Panc1 (cell line): ENCODE data around the gene KAZN.

Experiments used
- SIN3A ChIP-seq: IDR thresholded peaks from 2 replicates; pipeline ENCODE4 v1.6.1; 2012; ENCODE audit warnings: low read depth, mild to moderate bottlenecking, low read length, moderate library complexity, borderline replicate concordance; ENCODE audit not compliant: insufficient read depth
- TCF7L2 ChIP-seq: IDR thresholded peaks from 2 replicates; pipeline ENCODE4 v1.6.1; 2011; ENCODE audit warnings: mild to moderate bottlenecking, low read depth, low read length, inconsistent platforms
- TF ChIP-seq, protein P1 (sequence below): fragments of 450-650 bp; IDR thresholded peaks from 2 replicates; pipeline ENCODE4 v1.5.1; 2017; ENCODE audit warnings: mild to moderate bottlenecking
- TF ChIP-seq, protein P2 (sequence below), 2 experiments: IDR thresholded peaks; 2 replicates each; pipeline ENCODE4 v1.6.1; 2011 to 2012; ENCODE audit warnings: low read depth in 2 of 2, control low read depth in 1 of 2, low read length in 1 of 2, mild to moderate bottlenecking in 1 of 2, moderate library complexity in 1 of 2; ENCODE audit not compliant: insufficient read depth in 1 of 2

DNA sequence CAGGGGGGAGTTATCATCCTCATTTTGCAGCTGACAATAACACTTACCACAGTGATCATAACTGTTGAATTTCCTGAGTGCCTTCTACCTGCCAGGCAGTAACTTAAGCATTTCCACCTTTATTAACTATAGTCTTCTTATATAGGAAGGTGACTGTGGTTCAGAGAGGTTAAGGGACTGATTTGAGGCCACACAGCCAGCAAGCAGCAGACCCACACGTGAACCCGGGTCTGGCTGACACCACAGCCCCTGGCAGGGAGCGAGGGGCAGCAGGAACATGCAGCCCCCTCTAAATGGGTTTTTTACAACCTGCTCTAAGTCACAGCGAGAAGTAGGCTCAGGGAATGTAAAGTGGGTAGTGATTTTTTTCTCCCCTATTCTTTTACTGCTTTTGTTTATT, 248.2 kb downstream of the KAZN start:
- TF ChIP-seq, protein P1, sequence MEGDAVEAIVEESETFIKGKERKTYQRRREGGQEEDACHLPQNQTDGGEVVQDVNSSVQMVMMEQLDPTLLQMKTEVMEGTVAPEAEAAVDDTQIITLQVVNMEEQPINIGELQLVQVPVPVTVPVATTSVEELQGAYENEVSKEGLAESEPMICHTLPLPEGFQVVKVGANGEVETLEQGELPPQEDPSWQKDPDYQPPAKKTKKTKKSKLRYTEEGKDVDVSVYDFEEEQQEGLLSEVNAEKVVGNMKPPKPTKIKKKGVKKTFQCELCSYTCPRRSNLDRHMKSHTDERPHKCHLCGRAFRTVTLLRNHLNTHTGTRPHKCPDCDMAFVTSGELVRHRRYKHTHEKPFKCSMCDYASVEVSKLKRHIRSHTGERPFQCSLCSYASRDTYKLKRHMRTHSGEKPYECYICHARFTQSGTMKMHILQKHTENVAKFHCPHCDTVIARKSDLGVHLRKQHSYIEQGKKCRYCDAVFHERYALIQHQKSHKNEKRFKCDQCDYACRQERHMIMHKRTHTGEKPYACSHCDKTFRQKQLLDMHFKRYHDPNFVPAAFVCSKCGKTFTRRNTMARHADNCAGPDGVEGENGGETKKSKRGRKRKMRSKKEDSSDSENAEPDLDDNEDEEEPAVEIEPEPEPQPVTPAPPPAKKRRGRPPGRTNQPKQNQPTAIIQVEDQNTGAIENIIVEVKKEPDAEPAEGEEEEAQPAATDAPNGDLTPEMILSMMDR: no peak
- TF ChIP-seq TCF7L2 (no peak), SIN3A (no peak)
- TF ChIP-seq, protein P2, sequence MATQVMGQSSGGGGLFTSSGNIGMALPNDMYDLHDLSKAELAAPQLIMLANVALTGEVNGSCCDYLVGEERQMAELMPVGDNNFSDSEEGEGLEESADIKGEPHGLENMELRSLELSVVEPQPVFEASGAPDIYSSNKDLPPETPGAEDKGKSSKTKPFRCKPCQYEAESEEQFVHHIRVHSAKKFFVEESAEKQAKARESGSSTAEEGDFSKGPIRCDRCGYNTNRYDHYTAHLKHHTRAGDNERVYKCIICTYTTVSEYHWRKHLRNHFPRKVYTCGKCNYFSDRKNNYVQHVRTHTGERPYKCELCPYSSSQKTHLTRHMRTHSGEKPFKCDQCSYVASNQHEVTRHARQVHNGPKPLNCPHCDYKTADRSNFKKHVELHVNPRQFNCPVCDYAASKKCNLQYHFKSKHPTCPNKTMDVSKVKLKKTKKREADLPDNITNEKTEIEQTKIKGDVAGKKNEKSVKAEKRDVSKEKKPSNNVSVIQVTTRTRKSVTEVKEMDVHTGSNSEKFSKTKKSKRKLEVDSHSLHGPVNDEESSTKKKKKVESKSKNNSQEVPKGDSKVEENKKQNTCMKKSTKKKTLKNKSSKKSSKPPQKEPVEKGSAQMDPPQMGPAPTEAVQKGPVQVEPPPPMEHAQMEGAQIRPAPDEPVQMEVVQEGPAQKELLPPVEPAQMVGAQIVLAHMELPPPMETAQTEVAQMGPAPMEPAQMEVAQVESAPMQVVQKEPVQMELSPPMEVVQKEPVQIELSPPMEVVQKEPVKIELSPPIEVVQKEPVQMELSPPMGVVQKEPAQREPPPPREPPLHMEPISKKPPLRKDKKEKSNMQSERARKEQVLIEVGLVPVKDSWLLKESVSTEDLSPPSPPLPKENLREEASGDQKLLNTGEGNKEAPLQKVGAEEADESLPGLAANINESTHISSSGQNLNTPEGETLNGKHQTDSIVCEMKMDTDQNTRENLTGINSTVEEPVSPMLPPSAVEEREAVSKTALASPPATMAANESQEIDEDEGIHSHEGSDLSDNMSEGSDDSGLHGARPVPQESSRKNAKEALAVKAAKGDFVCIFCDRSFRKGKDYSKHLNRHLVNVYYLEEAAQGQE (IDR thresholded peaks at IDR 0.05; ENCODE audit: insufficient read depth in 1 of 2, low read depth in 2 of 2, low read length in 1 of 2): no peak
